B cell (primary cell): Measurements from ENCODE around the gene VASN.

ENCODE experiments used
- EZH2 ChIP-seq: IDR thresholded peaks from 2 replicates; pipeline ENCODE4 v1.6.1; 2012; ENCODE audit warnings: borderline replicate concordance, low read depth, mild to moderate bottlenecking, moderate library complexity, low read length; ENCODE audit not compliant: insufficient read depth, poor library complexity, severe bottlenecking
- TF ChIP-seq, protein P1 (sequence below): fragments of 200-600 bp; IDR thresholded peaks from one replicate; pipeline ENCODE4 v1.8.0; 2022; ENCODE audit warnings: antibody characterized with exemption, mild to moderate bottlenecking

DNA sequence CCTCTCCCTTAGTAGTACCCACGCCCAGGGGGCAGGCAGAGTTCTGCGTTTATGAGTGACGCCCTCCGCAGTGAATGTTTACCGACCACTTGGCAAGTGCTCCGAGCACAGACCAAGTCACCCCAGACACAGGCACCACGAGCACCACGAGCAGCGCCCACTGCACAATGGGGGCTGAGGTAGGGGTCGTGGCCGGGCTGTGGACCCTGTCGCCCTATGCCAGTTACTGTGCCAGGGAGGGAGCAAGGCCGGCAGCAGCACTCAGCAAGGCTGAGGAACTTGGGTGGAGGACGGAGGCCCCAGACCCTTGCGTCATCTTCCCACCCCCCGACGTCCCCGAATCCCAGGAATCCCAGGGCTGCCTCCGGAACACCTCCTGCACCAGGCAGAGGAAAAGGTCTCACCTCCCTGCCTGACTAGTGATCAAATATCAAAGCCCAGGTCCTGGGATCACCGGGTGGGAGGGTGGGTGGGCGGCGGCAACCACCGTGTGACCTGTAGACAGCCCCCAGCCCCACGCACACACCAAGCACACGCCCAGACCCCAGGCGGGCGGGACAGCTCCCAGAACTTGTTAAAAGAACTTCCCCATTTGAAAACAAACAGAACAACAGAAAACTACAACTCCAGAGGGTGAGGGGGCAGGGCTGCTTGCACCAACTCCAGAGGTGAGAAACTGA lies 5.4 kb downstream of the VASN start:
- TF ChIP-seq, protein P1, sequence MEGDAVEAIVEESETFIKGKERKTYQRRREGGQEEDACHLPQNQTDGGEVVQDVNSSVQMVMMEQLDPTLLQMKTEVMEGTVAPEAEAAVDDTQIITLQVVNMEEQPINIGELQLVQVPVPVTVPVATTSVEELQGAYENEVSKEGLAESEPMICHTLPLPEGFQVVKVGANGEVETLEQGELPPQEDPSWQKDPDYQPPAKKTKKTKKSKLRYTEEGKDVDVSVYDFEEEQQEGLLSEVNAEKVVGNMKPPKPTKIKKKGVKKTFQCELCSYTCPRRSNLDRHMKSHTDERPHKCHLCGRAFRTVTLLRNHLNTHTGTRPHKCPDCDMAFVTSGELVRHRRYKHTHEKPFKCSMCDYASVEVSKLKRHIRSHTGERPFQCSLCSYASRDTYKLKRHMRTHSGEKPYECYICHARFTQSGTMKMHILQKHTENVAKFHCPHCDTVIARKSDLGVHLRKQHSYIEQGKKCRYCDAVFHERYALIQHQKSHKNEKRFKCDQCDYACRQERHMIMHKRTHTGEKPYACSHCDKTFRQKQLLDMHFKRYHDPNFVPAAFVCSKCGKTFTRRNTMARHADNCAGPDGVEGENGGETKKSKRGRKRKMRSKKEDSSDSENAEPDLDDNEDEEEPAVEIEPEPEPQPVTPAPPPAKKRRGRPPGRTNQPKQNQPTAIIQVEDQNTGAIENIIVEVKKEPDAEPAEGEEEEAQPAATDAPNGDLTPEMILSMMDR: no peak
- TF ChIP-seq EZH2: no peak
